ENCODE data around the gene GPR155.
"Not testable (repeated sequence)": the region's sequence is repeated elsewhere in the genome, so short reads cannot be mapped to it uniquely, and the experiment has no call there.

- TF ChIP-seq, protein P1, sequence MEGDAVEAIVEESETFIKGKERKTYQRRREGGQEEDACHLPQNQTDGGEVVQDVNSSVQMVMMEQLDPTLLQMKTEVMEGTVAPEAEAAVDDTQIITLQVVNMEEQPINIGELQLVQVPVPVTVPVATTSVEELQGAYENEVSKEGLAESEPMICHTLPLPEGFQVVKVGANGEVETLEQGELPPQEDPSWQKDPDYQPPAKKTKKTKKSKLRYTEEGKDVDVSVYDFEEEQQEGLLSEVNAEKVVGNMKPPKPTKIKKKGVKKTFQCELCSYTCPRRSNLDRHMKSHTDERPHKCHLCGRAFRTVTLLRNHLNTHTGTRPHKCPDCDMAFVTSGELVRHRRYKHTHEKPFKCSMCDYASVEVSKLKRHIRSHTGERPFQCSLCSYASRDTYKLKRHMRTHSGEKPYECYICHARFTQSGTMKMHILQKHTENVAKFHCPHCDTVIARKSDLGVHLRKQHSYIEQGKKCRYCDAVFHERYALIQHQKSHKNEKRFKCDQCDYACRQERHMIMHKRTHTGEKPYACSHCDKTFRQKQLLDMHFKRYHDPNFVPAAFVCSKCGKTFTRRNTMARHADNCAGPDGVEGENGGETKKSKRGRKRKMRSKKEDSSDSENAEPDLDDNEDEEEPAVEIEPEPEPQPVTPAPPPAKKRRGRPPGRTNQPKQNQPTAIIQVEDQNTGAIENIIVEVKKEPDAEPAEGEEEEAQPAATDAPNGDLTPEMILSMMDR (IDR thresholded peaks at IDR 0.05; ENCODE audit: insufficient read depth, low read depth, low read length) = not testable (repeated sequence)
- TF ChIP-seq EZH2 (IDR thresholded peaks at IDR 0.05; ENCODE audit: insufficient read depth, low read length) = not testable (repeated sequence)
These were observed 98.1 kb downstream of the GPR155 start for GRCh38 chr2:174388706-174389105.

Measured in astrocyte (in vitro differentiated cells and primary cell).